Erythroblast (primary cell): Measurements from ENCODE around the gene ZFPL1.

Experiments used
- GATA1 ChIP-seq: IDR thresholded peaks from 2 replicates; pipeline ENCODE4 v1.6.1; 2011; ENCODE audit warnings: low read depth, mild to moderate bottlenecking, control low read depth, low read length, moderate library complexity
- POLR2A ChIP-seq: IDR thresholded peaks from 2 replicates; pipeline ENCODE4 v1.6.1; 2011; ENCODE audit warnings: mild to moderate bottlenecking, low read length

DNA sequence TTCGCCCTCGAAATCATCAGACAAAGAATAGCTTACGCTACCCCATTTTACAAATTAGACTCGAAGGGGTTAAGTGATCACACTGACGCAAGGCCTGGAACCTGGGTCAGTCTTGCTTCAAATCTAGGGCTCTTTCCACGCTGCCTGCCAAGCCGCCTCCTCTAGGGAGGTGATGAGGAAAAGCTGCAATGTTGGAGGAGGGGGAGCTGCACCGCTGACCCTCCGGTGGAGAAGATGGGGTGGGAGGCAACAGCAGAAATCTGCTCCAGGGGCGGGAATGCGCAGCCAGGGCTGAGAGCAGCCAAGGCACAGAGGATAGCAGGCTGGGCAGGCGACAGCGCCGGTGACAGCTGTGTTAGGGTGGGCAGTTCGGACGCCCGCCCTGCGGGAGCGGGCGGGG is 49.7 kb downstream of the ZFPL1 start:
- no peak for TF ChIP-seq POLR2A
- TF ChIP-seq GATA1: no peak
